ENCODE results near the gene OR13A1. TPM values are rescaled to one million over a fixed set of nuclear protein-coding genes. Genes with fewer than 3 reads are reported as not detected.
"Not testable (repeated sequence)": the region's sequence is repeated elsewhere in the genome, so short reads cannot be mapped to it uniquely, and the experiment has no call there.

OR13A1 gene
- total RNA-seq, 1 experiment from 2014 or later = 0.15 TPM

- H3K9me3 Mint-ChIP-seq = peaks cover 71% of the 10 kb centered on the region
- H3K4me1 Mint-ChIP-seq; H3K27ac Mint-ChIP-seq; POLR2A ChIA-PET; CTCF ChIA-PET; H3K4me3 Mint-ChIP-seq; ATAC-seq; DNase-seq (ENCODE audit: low spot score): not testable (repeated sequence)
- H3K27me3 Mint-ChIP-seq (ENCODE audit: low read depth) = peaks cover 31% of the 10 kb centered on the region
- H3K36me3 Mint-ChIP-seq = peaks cover 20% of the 10 kb centered on the region
Measured at GRCh38 chr10:45340420-45340819, 25.0 kb upstream of the OR13A1 start.

DNA sequence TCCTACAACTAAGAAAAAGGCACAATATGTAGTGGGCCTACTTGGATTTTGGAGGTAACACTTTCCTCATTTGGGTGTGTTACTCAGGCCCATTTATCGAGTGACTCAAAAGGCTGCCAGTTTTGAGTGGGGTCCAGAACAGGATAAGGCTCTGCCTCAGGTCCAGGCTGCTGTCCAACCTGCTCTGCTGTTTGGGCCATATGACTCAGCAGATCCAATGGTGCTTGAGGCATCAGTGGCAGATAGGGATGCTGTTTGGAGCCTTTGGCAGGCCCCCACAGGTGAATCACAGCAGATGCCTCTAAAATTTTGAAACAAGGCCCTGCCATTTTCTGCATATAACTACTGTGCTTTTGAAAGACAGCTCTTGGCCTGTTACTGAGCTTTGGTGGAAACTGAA, 24.5 kb upstream of the OR13A1 start:
- ChIA-PET POLR2A (no interaction called here), CTCF (no interaction called here)
- H3K4me3 Mint-ChIP-seq = no peak overlapping the region
- H3K9me3 Mint-ChIP-seq = peaks cover 66% of the 10 kb centered on the region
- ATAC-seq = no peak
- TF ChIP-seq, protein P1, sequence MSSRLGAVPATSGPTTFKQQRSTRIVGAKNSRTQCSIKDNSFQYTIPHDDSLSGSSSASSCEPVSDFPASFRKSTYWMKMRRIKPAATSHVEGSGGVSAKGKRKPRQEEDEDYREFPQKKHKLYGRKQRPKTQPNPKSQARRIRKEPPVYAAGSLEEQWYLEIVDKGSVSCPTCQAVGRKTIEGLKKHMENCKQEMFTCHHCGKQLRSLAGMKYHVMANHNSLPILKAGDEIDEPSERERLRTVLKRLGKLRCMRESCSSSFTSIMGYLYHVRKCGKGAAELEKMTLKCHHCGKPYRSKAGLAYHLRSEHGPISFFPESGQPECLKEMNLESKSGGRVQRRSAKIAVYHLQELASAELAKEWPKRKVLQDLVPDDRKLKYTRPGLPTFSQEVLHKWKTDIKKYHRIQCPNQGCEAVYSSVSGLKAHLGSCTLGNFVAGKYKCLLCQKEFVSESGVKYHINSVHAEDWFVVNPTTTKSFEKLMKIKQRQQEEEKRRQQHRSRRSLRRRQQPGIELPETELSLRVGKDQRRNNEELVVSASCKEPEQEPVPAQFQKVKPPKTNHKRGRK (CRISPR knock-in tag; IDR thresholded peaks at IDR 0.05; ENCODE audit: borderline replicate concordance) = no peak
- TF ChIP-seq RORB (CRISPR knock-in tag; IDR thresholded peaks at IDR 0.05) = no peak
- no peak for TF ChIP-seq ZNF219 (CRISPR knock-in tag; IDR thresholded peaks at IDR 0.05; ENCODE audit: borderline replicate concordance)
- no peak for TF ChIP-seq KAT7 (CRISPR knock-in tag; IDR thresholded peaks at IDR 0.05; ENCODE audit: borderline replicate concordance)
- TF ChIP-seq, protein P2, sequence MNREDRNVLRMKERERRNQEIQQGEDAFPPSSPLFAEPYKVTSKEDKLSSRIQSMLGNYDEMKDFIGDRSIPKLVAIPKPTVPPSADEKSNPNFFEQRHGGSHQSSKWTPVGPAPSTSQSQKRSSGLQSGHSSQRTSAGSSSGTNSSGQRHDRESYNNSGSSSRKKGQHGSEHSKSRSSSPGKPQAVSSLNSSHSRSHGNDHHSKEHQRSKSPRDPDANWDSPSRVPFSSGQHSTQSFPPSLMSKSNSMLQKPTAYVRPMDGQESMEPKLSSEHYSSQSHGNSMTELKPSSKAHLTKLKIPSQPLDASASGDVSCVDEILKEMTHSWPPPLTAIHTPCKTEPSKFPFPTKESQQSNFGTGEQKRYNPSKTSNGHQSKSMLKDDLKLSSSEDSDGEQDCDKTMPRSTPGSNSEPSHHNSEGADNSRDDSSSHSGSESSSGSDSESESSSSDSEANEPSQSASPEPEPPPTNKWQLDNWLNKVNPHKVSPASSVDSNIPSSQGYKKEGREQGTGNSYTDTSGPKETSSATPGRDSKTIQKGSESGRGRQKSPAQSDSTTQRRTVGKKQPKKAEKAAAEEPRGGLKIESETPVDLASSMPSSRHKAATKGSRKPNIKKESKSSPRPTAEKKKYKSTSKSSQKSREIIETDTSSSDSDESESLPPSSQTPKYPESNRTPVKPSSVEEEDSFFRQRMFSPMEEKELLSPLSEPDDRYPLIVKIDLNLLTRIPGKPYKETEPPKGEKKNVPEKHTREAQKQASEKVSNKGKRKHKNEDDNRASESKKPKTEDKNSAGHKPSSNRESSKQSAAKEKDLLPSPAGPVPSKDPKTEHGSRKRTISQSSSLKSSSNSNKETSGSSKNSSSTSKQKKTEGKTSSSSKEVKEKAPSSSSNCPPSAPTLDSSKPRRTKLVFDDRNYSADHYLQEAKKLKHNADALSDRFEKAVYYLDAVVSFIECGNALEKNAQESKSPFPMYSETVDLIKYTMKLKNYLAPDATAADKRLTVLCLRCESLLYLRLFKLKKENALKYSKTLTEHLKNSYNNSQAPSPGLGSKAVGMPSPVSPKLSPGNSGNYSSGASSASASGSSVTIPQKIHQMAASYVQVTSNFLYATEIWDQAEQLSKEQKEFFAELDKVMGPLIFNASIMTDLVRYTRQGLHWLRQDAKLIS (CRISPR knock-in tag; IDR thresholded peaks at IDR 0.05; ENCODE audit: borderline replicate concordance) = no peak
- TF ChIP-seq NFE2L1 (CRISPR knock-in tag; IDR thresholded peaks at IDR 0.05) = no peak
- no peak for TF ChIP-seq FOXP1 (CRISPR knock-in tag; IDR thresholded peaks at IDR 0.05; ENCODE audit: borderline replicate concordance)
- no peak for TF ChIP-seq FOXJ3 (CRISPR knock-in tag; IDR thresholded peaks at IDR 0.05; ENCODE audit: borderline replicate concordance)
- TF ChIP-seq GRHL2 (CRISPR knock-in tag; IDR thresholded peaks at IDR 0.05; ENCODE audit: insufficient replicate concordance, severe bottlenecking) = no peak
- TF ChIP-seq GTF2I (CRISPR knock-in tag; conservative IDR thresholded peaks at IDR 0.05) = no peak
- no peak for TF ChIP-seq GABPB1 (CRISPR knock-in tag; IDR thresholded peaks at IDR 0.05)
- TF ChIP-seq NR3C1 (CRISPR knock-in tag; conservative IDR thresholded peaks at IDR 0.05; ENCODE audit: low read depth) = no peak
- no peak for TF ChIP-seq SMAD3 (CRISPR knock-in tag; IDR thresholded peaks at IDR 0.05; ENCODE audit: borderline replicate concordance)
- no peak for TF ChIP-seq OVOL2 (CRISPR knock-in tag; IDR thresholded peaks at IDR 0.05; ENCODE audit: borderline replicate concordance)
- TF ChIP-seq NFYB (CRISPR knock-in tag; conservative IDR thresholded peaks at IDR 0.05; ENCODE audit: low read depth) = no peak
- TF ChIP-seq, protein P3, sequence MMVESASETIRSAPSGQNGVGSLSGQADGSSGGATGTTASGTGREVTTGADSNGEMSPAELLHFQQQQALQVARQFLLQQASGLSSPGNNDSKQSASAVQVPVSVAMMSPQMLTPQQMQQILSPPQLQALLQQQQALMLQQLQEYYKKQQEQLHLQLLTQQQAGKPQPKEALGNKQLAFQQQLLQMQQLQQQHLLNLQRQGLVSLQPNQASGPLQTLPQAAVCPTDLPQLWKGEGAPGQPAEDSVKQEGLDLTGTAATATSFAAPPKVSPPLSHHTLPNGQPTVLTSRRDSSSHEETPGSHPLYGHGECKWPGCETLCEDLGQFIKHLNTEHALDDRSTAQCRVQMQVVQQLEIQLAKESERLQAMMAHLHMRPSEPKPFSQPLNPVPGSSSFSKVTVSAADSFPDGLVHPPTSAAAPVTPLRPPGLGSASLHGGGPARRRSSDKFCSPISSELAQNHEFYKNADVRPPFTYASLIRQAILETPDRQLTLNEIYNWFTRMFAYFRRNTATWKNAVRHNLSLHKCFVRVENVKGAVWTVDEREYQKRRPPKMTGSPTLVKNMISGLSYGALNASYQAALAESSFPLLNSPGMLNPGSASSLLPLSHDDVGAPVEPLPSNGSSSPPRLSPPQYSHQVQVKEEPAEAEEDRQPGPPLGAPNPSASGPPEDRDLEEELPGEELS (CRISPR knock-in tag; IDR thresholded peaks at IDR 0.05) = no peak
- TF ChIP-seq, protein P4, sequence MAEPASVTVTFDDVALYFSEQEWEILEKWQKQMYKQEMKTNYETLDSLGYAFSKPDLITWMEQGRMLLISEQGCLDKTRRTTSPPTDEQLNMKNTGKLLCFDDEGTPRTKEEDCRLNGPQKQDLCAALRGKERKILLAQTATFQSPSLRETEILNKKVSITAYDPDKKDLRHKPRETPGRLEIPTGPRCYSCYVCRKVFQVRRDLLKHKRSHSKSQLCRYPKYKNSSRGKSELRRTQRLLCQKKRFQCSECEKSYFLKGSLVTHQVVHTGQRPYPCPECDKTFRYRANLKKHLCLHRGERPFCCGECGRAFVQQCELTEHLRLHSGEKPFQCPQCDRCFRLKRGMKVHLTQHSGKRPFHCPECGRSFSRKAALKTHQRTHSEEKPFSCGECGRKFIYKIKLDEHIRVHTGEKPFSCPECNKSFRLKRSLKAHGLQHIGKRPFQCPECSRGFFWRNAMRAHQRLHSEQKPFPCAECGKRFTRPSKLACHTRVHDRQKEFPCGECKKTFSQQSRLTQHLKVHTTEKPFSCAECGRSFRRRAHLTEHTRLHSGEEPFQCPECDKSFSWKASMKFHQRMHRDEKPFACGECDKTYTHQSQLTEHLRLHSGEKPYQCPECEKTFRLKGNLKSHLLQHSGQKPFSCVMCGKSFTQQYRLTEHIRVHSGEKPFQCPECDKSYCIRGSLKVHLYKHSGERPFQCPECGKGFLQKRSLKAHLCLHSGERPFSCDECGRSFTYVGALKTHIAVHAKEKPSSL (CRISPR knock-in tag; conservative IDR thresholded peaks at IDR 0.05) = no peak
- TF ChIP-seq ETV6 (CRISPR knock-in tag; IDR thresholded peaks at IDR 0.05) = no peak
- TF ChIP-seq, protein P5, sequence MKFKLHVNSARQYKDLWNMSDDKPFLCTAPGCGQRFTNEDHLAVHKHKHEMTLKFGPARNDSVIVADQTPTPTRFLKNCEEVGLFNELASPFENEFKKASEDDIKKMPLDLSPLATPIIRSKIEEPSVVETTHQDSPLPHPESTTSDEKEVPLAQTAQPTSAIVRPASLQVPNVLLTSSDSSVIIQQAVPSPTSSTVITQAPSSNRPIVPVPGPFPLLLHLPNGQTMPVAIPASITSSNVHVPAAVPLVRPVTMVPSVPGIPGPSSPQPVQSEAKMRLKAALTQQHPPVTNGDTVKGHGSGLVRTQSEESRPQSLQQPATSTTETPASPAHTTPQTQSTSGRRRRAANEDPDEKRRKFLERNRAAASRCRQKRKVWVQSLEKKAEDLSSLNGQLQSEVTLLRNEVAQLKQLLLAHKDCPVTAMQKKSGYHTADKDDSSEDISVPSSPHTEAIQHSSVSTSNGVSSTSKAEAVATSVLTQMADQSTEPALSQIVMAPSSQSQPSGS (CRISPR knock-in tag; IDR thresholded peaks at IDR 0.05; ENCODE audit: borderline replicate concordance, low read depth) = no peak
- H3K36me3 Mint-ChIP-seq = peaks cover 16% of the 10 kb centered on the region
- no peak for DNase-seq (ENCODE audit: low spot score)
- H3K27ac Mint-ChIP-seq = no peak overlapping the region
- peaks cover 25% of the 10 kb centered on the region for H3K27me3 Mint-ChIP-seq (ENCODE audit: low read depth)
- no peaks in the 10 kb centered on the region for H3K4me1 Mint-ChIP-seq

DNA sequence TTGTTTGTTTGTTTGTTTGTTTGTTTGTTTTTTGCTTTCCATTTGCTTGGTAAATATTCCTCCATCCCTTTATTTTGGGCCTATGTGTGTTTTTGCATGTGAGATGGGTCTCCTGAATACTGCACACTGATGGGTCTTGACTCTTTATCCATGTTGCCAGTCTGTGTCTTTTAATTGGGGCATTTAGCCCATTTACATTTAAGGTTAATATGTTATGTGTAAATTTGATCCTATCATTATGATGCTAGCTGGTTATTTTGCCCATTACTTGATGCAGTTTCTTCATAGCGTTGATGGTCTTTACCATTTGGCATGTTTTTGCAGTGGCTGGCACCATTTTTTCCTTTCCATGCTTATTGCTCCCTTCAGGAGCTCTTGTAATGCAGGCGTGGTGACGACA, 16.4 kb upstream of the OR13A1 start:
- H3K4me1 Mint-ChIP-seq; POLR2A ChIA-PET; ATAC-seq; CTCF ChIA-PET; H3K27ac Mint-ChIP-seq; H3K36me3 Mint-ChIP-seq; H3K4me3 Mint-ChIP-seq; DNase-seq (ENCODE audit: low spot score): not testable (repeated sequence)
- H3K9me3 Mint-ChIP-seq = peaks cover 35% of the 10 kb centered on the region
- peaks cover 11% of the 10 kb centered on the region for H3K27me3 Mint-ChIP-seq (ENCODE audit: low read depth)

- ATAC-seq; H3K36me3 Mint-ChIP-seq; H3K27ac Mint-ChIP-seq; H3K4me1 Mint-ChIP-seq; H3K27me3 Mint-ChIP-seq (ENCODE audit: low read depth); CTCF ChIA-PET; DNase-seq (ENCODE audit: low spot score); H3K4me3 Mint-ChIP-seq; POLR2A ChIA-PET: not testable (repeated sequence)
- H3K9me3 Mint-ChIP-seq = peaks cover 43% of the 10 kb centered on the region
Measured at GRCh38 chr10:45326864-45327263, 11.5 kb upstream of the OR13A1 start.
